SK-N-SH (cell line): ENCODE results near the gene CD274. TPM values are rescaled to one million over a fixed set of nuclear protein-coding genes. Genes with fewer than 3 reads are reported as not detected.

Source experiments
- CTCF ChIA-PET: fragments of 300-600, 350-600 bp; formaldehyde crosslinking; extraction: SDS; loops from one replicate; lab custom pipeline; 2021; lab: Yijun Ruan, JAX
- POLR2A ChIA-PET: fragments of 350-600 bp; sonication (Branson Sonifier 250); formaldehyde crosslinking; extraction: SDS; loops from one replicate; lab custom pipeline; 2020; ENCODE audit warnings: antibody characterized with exemption, inconsistent platforms; lab: Yijun Ruan, JAX
- DNase-seq: peaks from one replicate; pipeline ENCODE4 v3.0.0; 2012
- H2AFZ ChIP-seq: fragments of 200-600 bp; sonication (generic); 2 replicates; pipeline ENCODE4 v1.8.1; 2016; ENCODE audit warnings: antibody characterized with exemption, mild to moderate bottlenecking, low read depth
- H3F3A ChIP-seq: fragments of 200-600 bp; sonication (generic); replicated peaks from 2 replicates; pipeline ENCODE3; 2016; ENCODE audit warnings: antibody characterized with exemption, mild to moderate bottlenecking; ENCODE audit not compliant: insufficient read depth
- H3K27ac ChIP-seq, 2 experiments: fragments of 200-500 bp in 1 of 2; fragments of 200-600 bp in 1 of 2; sonication (Bioruptor generic) in 1 of 2; sonication (generic), shearing (Covaris generic) in 1 of 2; 2 replicates each; pipeline versions ENCODE4 v1.5.1 to v1.6.1; 2014 to 2016; ENCODE audit warnings: low read depth in 2 of 2, inconsistent platforms in 1 of 2, low read length in 1 of 2, mild to moderate bottlenecking in 1 of 2, mixed read lengths in 1 of 2
- H3K27me3 ChIP-seq: fragments of 200-600 bp; sonication (generic), shearing (Covaris generic); 2 replicates; pipeline ENCODE4 v1.6.1; 2016; ENCODE audit warnings: mixed run types; ENCODE audit not compliant: insufficient read depth
- H3K36me3 ChIP-seq, 2 experiments: fragments of 200-500 bp in 1 of 2; fragments of 200-600 bp in 1 of 2; sonication (Bioruptor generic) in 1 of 2; sonication (generic) in 1 of 2; replicated peaks in 1 of 2; 2 replicates each; pipeline versions ENCODE3 to v1.5.1; 2014 to 2016; ENCODE audit warnings: low read length in 1 of 2, mild to moderate bottlenecking in 1 of 2; ENCODE audit not compliant: insufficient read depth in 2 of 2, control insufficient read depth in 1 of 2
- H3K4me1 ChIP-seq, 2 experiments: fragments of 200-500 bp in 1 of 2; fragments of 200-600 bp in 1 of 2; sonication (Bioruptor generic) in 1 of 2; sonication (generic), shearing (Covaris generic) in 1 of 2; 2 replicates each; pipeline versions ENCODE4 v1.5.1 to v1.6.1; 2014 to 2016; ENCODE audit warnings: low read depth in 1 of 2, low read length in 1 of 2, mixed run types in 1 of 2; ENCODE audit not compliant: insufficient read depth in 2 of 2, control insufficient read depth in 1 of 2
- H3K4me2 ChIP-seq: fragments of 200-600 bp; sonication (generic), shearing (Covaris generic); 2 replicates; pipeline ENCODE4 v1.6.1; 2017; ENCODE audit warnings: mixed run types
- H3K4me3 ChIP-seq, 2 experiments: fragments of 200-500 bp in 1 of 2; fragments of 200-600 bp in 1 of 2; sonication (Bioruptor generic) in 1 of 2; sonication (generic), shearing (Covaris generic) in 1 of 2; 2 replicates each; pipeline versions ENCODE4 v1.5.1 to v1.8.1; 2014 to 2016; ENCODE audit warnings: low read depth in 2 of 2, inconsistent platforms in 1 of 2, low read length in 1 of 2, mild to moderate bottlenecking in 1 of 2, mixed read lengths in 1 of 2, moderate library complexity in 1 of 2
- H3K79me2 ChIP-seq: fragments of 200-600 bp; sonication (generic); 2 replicates; pipeline ENCODE4 v1.8.1; 2017; ENCODE audit warnings: mild to moderate bottlenecking; ENCODE audit not compliant: insufficient read depth
- H3K9ac ChIP-seq: fragments of 200-600 bp; sonication (generic); 2 replicates; pipeline ENCODE4 v1.6.1; 2017; ENCODE audit warnings: mixed run types
- H3K9me2 ChIP-seq: fragments of 200-600 bp; sonication (generic); 2 replicates; pipeline ENCODE4 v1.6.1; 2017; ENCODE audit warnings: mixed run types
- H3K9me3 ChIP-seq: fragments of 200-600 bp; sonication (generic); 2 replicates; pipeline ENCODE4 v1.6.1; 2017; ENCODE audit warnings: mixed run types, mild to moderate bottlenecking, moderate library complexity
- H4K20me1 ChIP-seq: fragments of 200-600 bp; sonication (generic); 2 replicates; pipeline ENCODE4 v1.6.1; 2017; ENCODE audit warnings: mild to moderate bottlenecking, mixed run types; ENCODE audit not compliant: insufficient read depth
- CHD2 ChIP-seq: fragments of 150-350 bp; IDR thresholded peaks from 2 replicates; pipeline ENCODE4 v1.6.1; 2018; ENCODE audit warnings: low read length; ENCODE audit not compliant: partially characterized antibody
- ELF1 ChIP-seq: IDR thresholded peaks from 2 replicates; pipeline ENCODE4 v1.4.0; 2012
- EZH2phosphoT487 ChIP-seq: fragments of 200-600 bp; sonication (generic); IDR thresholded peaks from 2 replicates; pipeline ENCODE4 v1.6.1; 2017; ENCODE audit warnings: low read depth, mixed run types, mild to moderate bottlenecking, antibody characterized with exemption, moderate library complexity, borderline replicate concordance
- GABPA ChIP-seq: IDR thresholded peaks from 2 replicates; pipeline ENCODE4 v1.4.0; 2012; ENCODE audit warnings: low read depth, mild to moderate bottlenecking
- MXI1 ChIP-seq: IDR thresholded peaks from 2 replicates; pipeline ENCODE4 v1.6.1; 2012; ENCODE audit warnings: mild to moderate bottlenecking, low read depth, low read length, improper control_type of control experiment
- NFIC ChIP-seq: IDR thresholded peaks from 2 replicates; pipeline ENCODE4 v1.4.0; 2012; ENCODE audit warnings: borderline replicate concordance
- POLR2AphosphoS5 ChIP-seq: IDR thresholded peaks from 2 replicates; pipeline ENCODE4 v1.6.1; 2012; ENCODE audit warnings: low read depth, low read length
- RCOR1 ChIP-seq: fragments of 150-350 bp; IDR thresholded peaks from 2 replicates; pipeline ENCODE4 v1.6.1; 2017; ENCODE audit warnings: antibody characterized with exemption, low read length
- RFX5 ChIP-seq: IDR thresholded peaks from 2 replicates; pipeline ENCODE4 v1.6.1; 2012; ENCODE audit warnings: mild to moderate bottlenecking, improper control_type of control experiment, low read length
- SIN3A ChIP-seq: IDR thresholded peaks from 2 replicates; pipeline ENCODE4 v1.6.1; 2012; ENCODE audit warnings: low read depth, mild to moderate bottlenecking, low read length, moderate library complexity, borderline replicate concordance
- SMC3 ChIP-seq: IDR thresholded peaks from 2 replicates; pipeline ENCODE4 v1.6.1; 2012; ENCODE audit warnings: low read depth, low read length, improper control_type of control experiment
- TAF1 ChIP-seq: IDR thresholded peaks from 2 replicates; pipeline ENCODE4 v1.6.1; 2012; ENCODE audit warnings: low read depth, mild to moderate bottlenecking, low read length, moderate library complexity, borderline replicate concordance
- TCF12 ChIP-seq: IDR thresholded peaks from 2 replicates; pipeline ENCODE4 v1.4.0; 2012
- YY1 ChIP-seq: IDR thresholded peaks from 2 replicates; pipeline ENCODE4 v1.4.0; 2012; ENCODE audit warnings: low read depth, mild to moderate bottlenecking
- WGBS: methylation state at CpG from one replicate; pipeline ENCODE4 v1.1.6; 2017; ENCODE audit warnings: low lambda C conversion rate; 5-methylcytosine and 5-hydroxymethylcytosine counted together
- polyA plus RNA-seq, 3 experiments: library from polyadenylated mRNA; depleted of rRNA; stranded (reverse); fragments of >200 nt; gene quantifications; 2 replicates each; pipeline ENCODE4 v1.2.3, GENCODE V29; 2012
- TF ChIP-seq, protein P1 (sequence below): IDR thresholded peaks from 2 replicates; pipeline ENCODE4 v1.4.0; 2012; ENCODE audit warnings: low read depth, borderline replicate concordance
- TF ChIP-seq, protein P2 (sequence below): IDR thresholded peaks from 2 replicates; pipeline ENCODE4 v1.4.0; 2012; ENCODE audit warnings: low read depth, borderline replicate concordance
- TF ChIP-seq, protein P3 (sequence below): IDR thresholded peaks from 2 replicates; pipeline ENCODE4; 2012
- TF ChIP-seq, protein P4 (sequence below): IDR thresholded peaks from 2 replicates; pipeline ENCODE4 v1.6.1; 2012; ENCODE audit warnings: mild to moderate bottlenecking, low read depth, low read length, moderate library complexity

The CD274 gene
- polyA plus RNA-seq, 1 of the 3 experiments (the other 2 are of a cell fraction) = 25.8 TPM

DNA sequence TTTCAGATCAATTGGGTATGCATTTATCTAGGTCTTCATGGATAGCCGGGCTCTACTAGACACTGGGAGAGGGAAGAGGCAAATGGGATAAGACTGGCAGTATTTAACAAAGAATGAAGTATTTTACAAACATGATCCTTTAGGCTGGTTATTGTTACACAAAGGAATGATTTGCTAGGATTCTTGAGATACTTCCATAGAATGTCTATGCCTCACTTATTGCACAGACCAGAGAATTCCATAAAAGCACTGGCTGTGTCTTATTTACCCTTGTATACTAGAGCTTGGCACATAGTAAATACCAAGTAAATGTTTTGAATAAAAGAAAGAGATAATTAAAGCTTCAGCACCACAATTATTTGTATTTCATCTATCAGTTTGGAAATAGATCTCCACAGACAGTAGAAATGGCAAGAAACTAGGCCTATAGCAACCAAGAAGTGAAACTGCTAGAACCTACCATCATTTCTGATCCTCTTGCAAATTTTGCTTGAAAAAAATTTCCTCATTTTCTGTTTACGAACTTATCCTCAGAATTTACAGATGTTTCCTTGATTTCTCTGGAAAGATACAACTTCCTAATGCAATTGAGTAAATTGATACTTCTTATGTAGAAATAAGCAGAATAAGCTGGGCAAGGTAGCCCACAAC, 63.7 kb downstream of the CD274 start:
- H4K20me1 ChIP-seq = no peaks in the 10 kb centered on the region
- TF ChIP-seq SMC3 = no peak
- TF ChIP-seq TCF12 = no peak
- no peak for TF ChIP-seq RCOR1
- no peak for TF ChIP-seq CHD2
- TF ChIP-seq ELF1 = no peak
- TF ChIP-seq SIN3A = no peak
- TF ChIP-seq POLR2AphosphoS5 = no peak
- TF ChIP-seq, protein P1, sequence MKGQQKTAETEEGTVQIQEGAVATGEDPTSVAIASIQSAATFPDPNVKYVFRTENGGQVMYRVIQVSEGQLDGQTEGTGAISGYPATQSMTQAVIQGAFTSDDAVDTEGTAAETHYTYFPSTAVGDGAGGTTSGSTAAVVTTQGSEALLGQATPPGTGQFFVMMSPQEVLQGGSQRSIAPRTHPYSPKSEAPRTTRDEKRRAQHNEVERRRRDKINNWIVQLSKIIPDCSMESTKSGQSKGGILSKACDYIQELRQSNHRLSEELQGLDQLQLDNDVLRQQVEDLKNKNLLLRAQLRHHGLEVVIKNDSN = no peak
- TF ChIP-seq MXI1 = no peak
- TF ChIP-seq YY1 = no peak
- no peak for TF ChIP-seq EZH2phosphoT487
- TF ChIP-seq TAF1 = no peak
- TF ChIP-seq, protein P2, sequence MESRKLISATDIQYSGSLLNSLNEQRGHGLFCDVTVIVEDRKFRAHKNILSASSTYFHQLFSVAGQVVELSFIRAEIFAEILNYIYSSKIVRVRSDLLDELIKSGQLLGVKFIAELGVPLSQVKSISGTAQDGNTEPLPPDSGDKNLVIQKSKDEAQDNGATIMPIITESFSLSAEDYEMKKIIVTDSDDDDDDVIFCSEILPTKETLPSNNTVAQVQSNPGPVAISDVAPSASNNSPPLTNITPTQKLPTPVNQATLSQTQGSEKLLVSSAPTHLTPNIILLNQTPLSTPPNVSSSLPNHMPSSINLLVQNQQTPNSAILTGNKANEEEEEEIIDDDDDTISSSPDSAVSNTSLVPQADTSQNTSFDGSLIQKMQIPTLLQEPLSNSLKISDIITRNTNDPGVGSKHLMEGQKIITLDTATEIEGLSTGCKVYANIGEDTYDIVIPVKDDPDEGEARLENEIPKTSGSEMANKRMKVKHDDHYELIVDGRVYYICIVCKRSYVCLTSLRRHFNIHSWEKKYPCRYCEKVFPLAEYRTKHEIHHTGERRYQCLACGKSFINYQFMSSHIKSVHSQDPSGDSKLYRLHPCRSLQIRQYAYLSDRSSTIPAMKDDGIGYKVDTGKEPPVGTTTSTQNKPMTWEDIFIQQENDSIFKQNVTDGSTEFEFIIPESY = no peak
- TF ChIP-seq GABPA = no peak
- TF ChIP-seq, protein P3, sequence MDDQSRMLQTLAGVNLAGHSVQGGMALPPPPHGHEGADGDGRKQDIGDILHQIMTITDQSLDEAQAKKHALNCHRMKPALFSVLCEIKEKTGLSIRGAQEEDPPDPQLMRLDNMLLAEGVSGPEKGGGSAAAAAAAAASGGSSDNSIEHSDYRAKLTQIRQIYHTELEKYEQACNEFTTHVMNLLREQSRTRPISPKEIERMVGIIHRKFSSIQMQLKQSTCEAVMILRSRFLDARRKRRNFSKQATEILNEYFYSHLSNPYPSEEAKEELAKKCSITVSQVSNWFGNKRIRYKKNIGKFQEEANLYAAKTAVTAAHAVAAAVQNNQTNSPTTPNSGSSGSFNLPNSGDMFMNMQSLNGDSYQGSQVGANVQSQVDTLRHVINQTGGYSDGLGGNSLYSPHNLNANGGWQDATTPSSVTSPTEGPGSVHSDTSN = no peak
- TF ChIP-seq, protein P4, sequence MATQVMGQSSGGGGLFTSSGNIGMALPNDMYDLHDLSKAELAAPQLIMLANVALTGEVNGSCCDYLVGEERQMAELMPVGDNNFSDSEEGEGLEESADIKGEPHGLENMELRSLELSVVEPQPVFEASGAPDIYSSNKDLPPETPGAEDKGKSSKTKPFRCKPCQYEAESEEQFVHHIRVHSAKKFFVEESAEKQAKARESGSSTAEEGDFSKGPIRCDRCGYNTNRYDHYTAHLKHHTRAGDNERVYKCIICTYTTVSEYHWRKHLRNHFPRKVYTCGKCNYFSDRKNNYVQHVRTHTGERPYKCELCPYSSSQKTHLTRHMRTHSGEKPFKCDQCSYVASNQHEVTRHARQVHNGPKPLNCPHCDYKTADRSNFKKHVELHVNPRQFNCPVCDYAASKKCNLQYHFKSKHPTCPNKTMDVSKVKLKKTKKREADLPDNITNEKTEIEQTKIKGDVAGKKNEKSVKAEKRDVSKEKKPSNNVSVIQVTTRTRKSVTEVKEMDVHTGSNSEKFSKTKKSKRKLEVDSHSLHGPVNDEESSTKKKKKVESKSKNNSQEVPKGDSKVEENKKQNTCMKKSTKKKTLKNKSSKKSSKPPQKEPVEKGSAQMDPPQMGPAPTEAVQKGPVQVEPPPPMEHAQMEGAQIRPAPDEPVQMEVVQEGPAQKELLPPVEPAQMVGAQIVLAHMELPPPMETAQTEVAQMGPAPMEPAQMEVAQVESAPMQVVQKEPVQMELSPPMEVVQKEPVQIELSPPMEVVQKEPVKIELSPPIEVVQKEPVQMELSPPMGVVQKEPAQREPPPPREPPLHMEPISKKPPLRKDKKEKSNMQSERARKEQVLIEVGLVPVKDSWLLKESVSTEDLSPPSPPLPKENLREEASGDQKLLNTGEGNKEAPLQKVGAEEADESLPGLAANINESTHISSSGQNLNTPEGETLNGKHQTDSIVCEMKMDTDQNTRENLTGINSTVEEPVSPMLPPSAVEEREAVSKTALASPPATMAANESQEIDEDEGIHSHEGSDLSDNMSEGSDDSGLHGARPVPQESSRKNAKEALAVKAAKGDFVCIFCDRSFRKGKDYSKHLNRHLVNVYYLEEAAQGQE = no peak
- no peak for TF ChIP-seq RFX5
- TF ChIP-seq NFIC = no peak
- no peaks in the 10 kb centered on the region for H3K9me3 ChIP-seq
- ChIA-PET CTCF (interaction anchor here (1.3 kb wide), 1 partner anchor 36 kb away, joined by 3 read pairs; no protein-coding TSS in a partner anchor), POLR2A (no interaction called here)
- peaks cover 31% of the 10 kb centered on the region for H3F3A ChIP-seq
- H3K27me3 ChIP-seq = no peaks in the 10 kb centered on the region
- H2AFZ ChIP-seq = no peak overlapping the region
- no peak for DNase-seq
- WGBS = 95% methylated on average over 2 of the region's 2 CpGs
- H3K4me1 ChIP-seq = peaks cover 13 to 38% of the 10 kb centered on the region in 2 experiments
- no peaks in the 10 kb centered on the region for H3K9me2 ChIP-seq
- H3K9ac ChIP-seq = no peak overlapping the region
- H3K27ac ChIP-seq = peak overlapping the region in 1 of 2 experiments; percentile 100; a peak in 1 of 4 replicates
- no peaks in the 10 kb centered on the region for H3K36me3 ChIP-seq
- peak overlapping the region; percentile 83 for H3K4me2 ChIP-seq
- peak overlapping the region in 1 of 2 experiments; percentile 20; a peak in 1 of 4 replicates for H3K4me3 ChIP-seq
- peaks cover 84% of the 10 kb centered on the region for H3K79me2 ChIP-seq
